ENCODE measurements around the gene KRTAP12-4. TPM values are rescaled to one million over a fixed set of nuclear protein-coding genes. Genes with fewer than 3 reads are reported as not detected.
"Not testable (repeated sequence)": the region's sequence is repeated elsewhere in the genome, so short reads cannot be mapped to it uniquely, and the experiment has no call there.

Gene KRTAP12-4
- total RNA-seq, 4 donors from 2014 or later = not detected

DNA sequence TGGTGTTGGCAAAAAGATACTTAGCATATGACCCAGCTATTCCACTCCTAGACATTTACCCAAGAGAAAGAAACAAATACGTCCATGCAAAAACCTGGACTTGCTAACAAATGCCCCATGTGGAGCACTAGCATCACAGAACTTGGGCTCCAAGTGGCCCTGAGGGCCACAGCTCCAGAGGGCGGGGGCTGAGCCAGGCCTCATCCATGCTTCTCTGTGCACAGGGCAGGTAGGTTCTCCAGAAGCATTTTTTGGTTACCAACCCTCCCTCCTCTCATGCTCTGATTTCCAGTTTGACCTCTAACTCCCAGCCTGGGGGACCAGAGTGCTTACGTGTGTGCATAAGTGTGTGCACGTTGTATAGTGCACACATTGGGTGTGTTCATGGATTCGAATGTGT, 10.2 kb upstream of the KRTAP12-4 start:
- no peak for TF ChIP-seq EP300 (IDR thresholded peaks at IDR 0.05)
- no peak for TF ChIP-seq POLR2AphosphoS5 (IDR thresholded peaks at IDR 0.05)
- TF ChIP-seq, protein P1, sequence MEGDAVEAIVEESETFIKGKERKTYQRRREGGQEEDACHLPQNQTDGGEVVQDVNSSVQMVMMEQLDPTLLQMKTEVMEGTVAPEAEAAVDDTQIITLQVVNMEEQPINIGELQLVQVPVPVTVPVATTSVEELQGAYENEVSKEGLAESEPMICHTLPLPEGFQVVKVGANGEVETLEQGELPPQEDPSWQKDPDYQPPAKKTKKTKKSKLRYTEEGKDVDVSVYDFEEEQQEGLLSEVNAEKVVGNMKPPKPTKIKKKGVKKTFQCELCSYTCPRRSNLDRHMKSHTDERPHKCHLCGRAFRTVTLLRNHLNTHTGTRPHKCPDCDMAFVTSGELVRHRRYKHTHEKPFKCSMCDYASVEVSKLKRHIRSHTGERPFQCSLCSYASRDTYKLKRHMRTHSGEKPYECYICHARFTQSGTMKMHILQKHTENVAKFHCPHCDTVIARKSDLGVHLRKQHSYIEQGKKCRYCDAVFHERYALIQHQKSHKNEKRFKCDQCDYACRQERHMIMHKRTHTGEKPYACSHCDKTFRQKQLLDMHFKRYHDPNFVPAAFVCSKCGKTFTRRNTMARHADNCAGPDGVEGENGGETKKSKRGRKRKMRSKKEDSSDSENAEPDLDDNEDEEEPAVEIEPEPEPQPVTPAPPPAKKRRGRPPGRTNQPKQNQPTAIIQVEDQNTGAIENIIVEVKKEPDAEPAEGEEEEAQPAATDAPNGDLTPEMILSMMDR (IDR thresholded peaks at IDR 0.05) = no peak
- TF ChIP-seq POLR2A (IDR thresholded peaks at IDR 0.05) = no peak
- WGBS, 2 donors (ENCODE audit: low coverage in 1 of 2) = 79 to 100% methylated on average over 3 of the region's 5 CpGs
- peaks cover 26% of the 10 kb centered on the region for H3K27me3 ChIP-seq
- H3K27ac ChIP-seq = no peak overlapping the region
- no peak overlapping the region for H3K4me3 ChIP-seq
- peaks cover 0 to 8% (median 0%) of the 10 kb centered on the region in 3 donors for H3K9me3 ChIP-seq
- no peaks in the 10 kb centered on the region for H3K36me3 ChIP-seq
- no peak for ATAC-seq
- no peaks in the 10 kb centered on the region for H3K4me1 ChIP-seq

DNA sequence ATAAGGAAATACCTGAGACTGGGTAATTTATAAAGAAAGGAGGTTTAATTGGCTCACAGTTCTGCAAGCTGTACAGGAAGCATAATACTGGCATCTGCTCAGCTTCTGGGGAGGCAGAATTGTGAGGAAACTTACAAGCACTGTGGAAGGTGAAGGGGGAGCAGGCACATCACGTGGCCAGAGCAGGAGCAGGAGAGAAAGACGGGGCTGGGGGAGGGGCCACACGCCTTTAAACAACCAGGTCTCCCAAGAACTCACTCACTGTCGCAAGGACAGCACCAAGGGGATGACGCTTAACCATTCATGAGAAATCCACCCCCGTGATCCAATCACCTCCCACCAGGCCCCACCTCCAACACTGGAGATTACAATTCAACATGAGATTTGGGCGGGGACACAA, 7.1 kb upstream of the KRTAP12-4 start:
- not testable (repeated sequence) for H3K27ac ChIP-seq, H3K4me1 ChIP-seq, H3K4me3 ChIP-seq, ATAC-seq, H3K36me3 ChIP-seq
- WGBS, 2 donors (ENCODE audit: low coverage in 1 of 2) = 37 to 62% methylated on average over 6 to 7 of the region's 7 CpGs
- peaks cover 0 to 12% (median 0%) of the 10 kb centered on the region in 3 donors for H3K9me3 ChIP-seq
- peaks cover 45% of the 10 kb centered on the region for H3K27me3 ChIP-seq

DNA sequence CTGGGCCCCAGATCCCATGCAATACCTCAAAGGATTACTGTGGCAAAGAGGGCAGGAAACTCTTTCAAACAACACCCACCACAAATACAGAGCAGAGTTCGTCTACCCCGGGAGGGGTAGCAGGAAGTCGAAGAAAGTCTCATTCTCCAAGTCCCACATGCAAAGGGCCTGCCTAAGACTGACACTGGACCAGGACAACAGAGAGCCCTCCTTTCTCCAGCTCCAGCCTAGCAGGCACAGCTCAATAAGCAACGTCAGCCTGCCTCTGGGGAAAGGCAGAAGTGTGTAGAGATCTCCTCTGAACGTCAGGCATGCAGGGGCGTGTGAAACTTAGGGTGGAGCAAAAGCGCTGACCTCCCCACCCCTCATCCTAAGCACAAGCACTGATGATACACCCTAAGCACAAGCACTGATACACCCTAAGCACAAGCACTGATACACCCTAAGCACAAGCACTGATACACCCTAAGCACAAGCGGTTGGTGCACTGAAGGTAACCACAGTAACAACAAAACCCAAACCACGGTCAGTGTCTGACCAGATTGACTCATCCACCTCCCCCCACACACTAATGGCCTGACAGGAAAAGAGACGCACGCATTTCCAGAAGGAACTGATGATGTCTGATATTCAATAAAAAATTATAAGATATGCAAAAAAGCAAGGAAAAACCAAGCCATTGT, 4.6 kb upstream of the KRTAP12-4 start:
- Histone ChIP-seq H3K36me3 (no peaks in the 10 kb centered on the region), H3K9me3 (peaks cover 0 to 13% (median 0%) of the 10 kb centered on the region in 3 donors), H3K27ac (no peak overlapping the region), H3K4me1 (no peaks in the 10 kb centered on the region), H3K27me3 (peaks cover 41% of the 10 kb centered on the region), H3K4me3 (no peak overlapping the region)
- no peak for ATAC-seq
- 43 to 66% methylated on average over 6 to 8 of the region's 11 CpGs for WGBS, 2 donors (ENCODE audit: low coverage in 1 of 2)
- TF ChIP-seq POLR2AphosphoS5 (IDR thresholded peaks at IDR 0.05) (no peak), POLR2A (IDR thresholded peaks at IDR 0.05) (no peak), EP300 (IDR thresholded peaks at IDR 0.05) (no peak)
- TF ChIP-seq, protein P1 (IDR thresholded peaks at IDR 0.05) = no peak

DNA sequence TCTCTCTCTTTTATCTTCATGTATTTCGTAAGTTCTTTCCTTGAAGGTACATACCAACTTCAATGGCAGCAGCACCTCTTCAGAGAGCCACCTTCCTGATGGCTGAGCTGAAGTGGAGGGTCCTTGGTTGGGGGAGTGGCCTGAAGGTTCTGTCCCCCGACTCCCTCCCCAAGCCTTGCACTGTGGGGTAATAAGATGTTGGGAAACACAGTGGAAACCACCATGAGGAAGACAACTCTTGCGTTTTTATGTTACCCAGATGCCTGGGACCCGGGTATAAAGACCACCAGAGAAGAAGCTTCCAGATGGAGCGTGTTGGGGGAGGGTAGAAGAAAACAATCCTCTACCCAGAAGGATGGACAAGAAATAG, 4.1 kb upstream of the KRTAP12-4 start:
- Histone ChIP-seq H3K27me3 (peaks cover 42% of the 10 kb centered on the region), H3K4me1 (no peaks in the 10 kb centered on the region), H3K4me3 (no peak overlapping the region), H3K9me3 (peaks cover 0 to 13% (median 0%) of the 10 kb centered on the region in 3 donors), H3K36me3 (no peaks in the 10 kb centered on the region), H3K27ac (no peak overlapping the region)
- WGBS, 2 donors (ENCODE audit: low coverage in 1 of 2) = 66% methylated on average over 5 of the region's 5 CpGs; no CpG with 5 or more reads in 1 of the 2 donors
- no peak for ATAC-seq
- TF ChIP-seq, protein P1 (IDR thresholded peaks at IDR 0.05) = no peak
- TF ChIP-seq POLR2A (IDR thresholded peaks at IDR 0.05) = no peak
- TF ChIP-seq EP300 (IDR thresholded peaks at IDR 0.05) = no peak
- TF ChIP-seq POLR2AphosphoS5 (IDR thresholded peaks at IDR 0.05) = no peak

DNA sequence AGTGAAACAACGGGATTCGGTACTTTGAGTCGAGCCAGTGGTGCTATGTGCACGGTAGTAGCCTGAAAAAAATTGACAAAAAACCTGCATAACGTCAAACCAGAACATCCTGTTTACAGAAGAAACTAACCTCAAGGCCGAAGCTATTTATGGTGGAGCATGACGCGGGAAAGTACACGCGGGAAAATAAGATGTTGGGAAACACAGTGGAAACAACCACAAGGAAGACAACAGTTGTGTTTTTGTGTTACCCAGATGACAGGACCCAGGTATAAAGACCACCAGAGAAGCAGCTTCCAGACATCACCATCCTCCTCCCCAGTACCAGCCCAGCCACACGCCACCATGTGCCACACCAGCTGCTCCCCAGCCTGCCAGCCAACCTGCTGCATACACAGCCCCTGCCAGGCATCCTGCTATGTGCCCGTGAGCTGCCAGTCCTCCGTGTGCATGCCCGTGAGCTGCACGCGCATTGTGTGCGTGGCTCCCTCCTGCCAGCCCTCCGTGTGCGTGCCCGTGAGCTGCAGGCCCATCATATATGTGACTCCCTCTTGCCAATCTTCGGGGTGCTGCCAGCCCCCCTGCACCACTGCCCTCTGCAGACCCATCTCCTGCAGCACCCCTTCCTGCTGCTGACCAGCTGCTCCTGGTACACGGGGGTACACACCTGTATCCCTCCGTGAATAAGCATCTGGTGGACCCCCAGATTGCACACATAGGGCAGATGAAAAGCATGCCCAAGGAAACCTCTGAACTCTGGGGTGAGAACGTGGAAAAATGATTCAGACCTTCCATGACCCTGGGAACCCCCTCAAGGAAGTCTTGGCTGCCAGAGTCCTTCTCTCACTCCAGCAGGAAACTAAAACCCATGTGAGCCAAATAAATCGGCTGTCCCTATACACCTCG, 3.4 kb upstream of the KRTAP12-4 start, which contains the start of gene KRTAP12-3:
Gene KRTAP12-3 (plus strand): TSS at position 298 of the 906 bp plus-strand sequence. CDS start 48 bp downstream, at position 346.
- peaks cover 0 to 10% (median 0%) of the 10 kb centered on the region in 3 donors for H3K9me3 ChIP-seq
- H3K27ac ChIP-seq = no peak within 1 kb of the TSS
- no peak for ATAC-seq
- 72% methylated on average over 24 of the region's 26 CpGs; no CpG with 5 or more reads in 1 of the 2 donors for WGBS, 2 donors (ENCODE audit: low coverage in 1 of 2)
- H3K4me3 ChIP-seq = no peak within 1 kb of the TSS
- H3K27me3 ChIP-seq = peaks cover 42% of the 10 kb centered on the region
- TF ChIP-seq POLR2AphosphoS5 (IDR thresholded peaks at IDR 0.05) (no peak), EP300 (IDR thresholded peaks at IDR 0.05) (no peak), POLR2A (IDR thresholded peaks at IDR 0.05) (no peak)
- TF ChIP-seq, protein P1 (IDR thresholded peaks at IDR 0.05) = no peak
- no peaks in the 10 kb centered on the region for H3K36me3 ChIP-seq
- H3K4me1 ChIP-seq = no peaks in the 10 kb centered on the region
